ENCODE data around the gene GAGE10.
A peak's percentile ranks its signal among the peaks of the same experiment; 100 is the strongest.

GAGE10 gene, protein sequence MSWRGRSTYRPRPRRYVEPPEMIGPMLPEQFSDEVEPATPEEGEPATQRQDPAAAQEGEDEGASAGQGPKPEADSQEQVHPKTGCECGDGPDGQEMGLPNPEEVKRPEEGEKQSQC

DNA sequence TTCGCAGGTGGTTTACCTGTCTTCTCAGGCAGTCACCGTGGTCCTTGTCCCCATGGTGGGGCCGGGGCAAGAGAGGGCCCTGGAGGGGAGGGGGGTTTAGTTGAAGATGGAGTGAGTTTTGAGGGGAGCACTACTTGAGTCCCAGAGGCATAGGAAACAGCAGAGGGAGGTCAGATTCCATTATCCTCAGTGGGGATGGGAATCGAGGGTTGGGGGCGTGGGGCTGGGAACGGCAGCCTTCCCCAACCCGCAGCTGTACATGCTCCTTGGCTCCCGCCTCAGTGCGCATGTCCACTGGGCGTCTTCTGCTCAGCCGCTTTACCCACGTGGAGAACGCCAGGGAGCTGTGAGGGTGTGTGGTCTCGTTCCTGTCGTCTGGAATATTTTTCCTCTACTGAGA is at the start of gene GAGE10:
Gene GAGE10 (plus strand): TSS at position 301 of the 400 bp plus-strand sequence. CDS start 1,214 bp downstream, outside the sequence.
- no peak for DNase-seq

DNA sequence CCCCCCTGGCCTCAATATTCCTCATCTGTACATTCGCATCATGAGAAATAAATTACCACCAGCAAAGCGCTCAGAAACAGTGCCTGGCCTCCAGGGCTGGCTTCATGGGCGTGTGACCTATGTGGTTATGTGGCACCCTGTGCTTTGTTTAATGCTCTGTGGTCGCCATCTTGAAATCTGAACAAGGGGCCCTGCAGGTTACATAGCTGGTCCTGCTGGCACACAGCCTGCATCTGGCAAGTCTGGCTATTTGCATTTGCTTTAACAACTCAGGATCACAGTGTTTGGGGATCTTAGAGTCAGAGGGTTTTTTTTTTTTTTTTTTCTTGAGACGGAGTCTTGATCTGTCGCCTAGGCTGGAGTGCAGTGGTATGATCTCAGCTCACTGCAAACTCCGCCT is 48.8 kb upstream of the GAGE10 start:
- no peak for DNase-seq

- DNase-seq, result no peak
Measured at GRCh38 chrX:49256268-49256995, 47.0 kb upstream of the GAGE10 start.

DNA sequence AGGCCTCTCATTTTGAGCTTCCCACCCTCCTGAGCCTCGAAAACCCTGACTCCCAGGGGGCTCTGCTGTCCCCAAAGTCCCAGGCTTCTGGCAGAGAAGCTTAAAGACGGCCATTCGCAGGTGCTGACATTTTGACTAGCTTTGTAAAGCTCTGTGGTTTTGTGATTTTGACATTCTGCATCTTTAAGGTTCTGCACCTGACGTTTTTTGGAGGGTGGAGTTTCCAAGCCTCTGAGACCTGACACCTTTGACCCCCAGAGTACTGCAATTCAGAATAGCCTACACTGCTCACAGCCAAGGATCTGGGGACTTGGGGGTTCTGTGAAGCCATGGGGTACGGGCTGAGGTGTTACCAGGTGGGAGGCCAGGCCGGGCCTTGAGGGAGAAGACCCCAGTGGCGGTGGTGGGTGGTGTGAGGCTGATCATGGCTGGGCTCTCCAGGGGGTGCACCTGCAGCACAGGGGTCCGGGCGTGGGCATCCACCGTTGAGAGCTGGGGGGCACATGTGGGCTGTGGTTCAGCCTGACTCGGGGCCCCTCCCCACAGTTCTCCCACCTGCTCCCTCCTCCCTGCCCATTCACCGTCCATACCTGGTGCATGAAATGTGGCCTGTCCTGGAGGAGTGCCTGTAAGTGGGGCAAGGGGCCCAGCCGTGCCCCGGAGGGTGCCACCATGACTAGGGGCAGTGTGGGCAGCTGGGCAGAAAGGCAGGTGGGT is 46.2 kb upstream of the GAGE10 start:
- DNase-seq, result no peak

- no peak for DNase-seq
Measured at GRCh38 chrX:49257846-49258748, 45.3 kb upstream of the GAGE10 start.

DNA sequence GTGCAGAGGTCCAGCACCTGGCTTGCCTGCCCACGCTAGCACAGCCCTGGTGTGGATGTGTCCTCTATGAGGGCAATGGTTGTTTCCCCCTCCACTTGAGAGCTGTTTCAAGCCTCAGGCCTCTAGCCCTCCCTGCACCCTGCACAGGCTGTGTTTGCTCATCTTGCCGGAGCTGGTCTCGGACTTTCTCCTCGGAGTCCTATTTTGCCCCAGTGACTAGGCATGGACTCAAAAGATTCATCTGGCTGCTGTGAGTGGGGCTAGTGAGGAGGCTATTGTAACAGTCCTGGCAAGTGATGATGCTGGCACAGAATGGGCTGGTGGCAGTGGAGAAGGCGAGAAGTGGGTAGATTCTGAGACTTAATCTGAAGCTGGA is 44.7 kb upstream of the GAGE10 start:
- no peak for DNase-seq

GRCh38 chrX:49260221-49260985 is 43.0 kb upstream of the GAGE10 start:
- DNase-seq, result no peak

DNA sequence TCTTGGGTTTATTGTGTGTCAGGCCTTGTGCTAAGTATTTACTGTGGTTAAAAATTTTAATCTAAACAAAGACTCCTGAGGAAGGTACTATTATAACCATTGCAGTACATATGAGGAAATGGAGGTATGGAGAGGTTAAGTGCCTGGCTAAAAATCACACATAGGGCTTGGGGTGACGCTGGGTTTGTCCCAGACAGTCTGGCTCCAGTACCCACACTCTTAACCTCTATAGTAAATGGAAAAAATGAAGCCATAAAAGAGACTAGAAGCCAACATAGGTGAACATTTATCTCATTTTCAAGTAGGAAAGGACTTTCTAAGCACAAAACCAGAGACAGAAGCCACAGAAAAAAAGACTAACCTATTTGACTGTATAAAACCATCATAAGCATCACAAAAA is 40.8 kb upstream of the GAGE10 start:
- DNase-seq, result no peak

GRCh38 chrX:49263631-49264030 is 39.8 kb upstream of the GAGE10 start:
- DNase-seq, result no peak

GRCh38 chrX:49264460-49264859 is 39.0 kb upstream of the GAGE10 start, which contains the start of gene FOXP3:
FOXP3 (minus strand) TSS chrX:49264710; CDS start chrX:49258505, 6,205 bp downstream.
- no peak for DNase-seq

GRCh38 chrX:49266523-49267445 is 36.7 kb upstream of the GAGE10 start:
- no peak for DNase-seq

DNA sequence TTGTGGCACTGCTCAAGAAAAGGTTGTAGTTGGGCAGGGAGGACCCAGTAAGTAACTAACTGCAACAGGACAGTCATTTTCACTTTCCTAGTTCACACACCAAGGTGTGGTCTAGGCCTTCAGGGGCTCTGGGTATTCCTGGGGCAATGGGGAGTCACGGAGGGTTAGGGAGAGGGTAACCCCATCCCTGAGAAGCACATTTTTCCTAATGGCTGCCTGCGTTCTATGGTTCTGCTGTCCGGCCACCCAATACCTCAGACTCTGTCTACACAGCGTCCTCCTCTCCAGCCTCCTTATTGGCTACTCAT is 34.8 kb upstream of the GAGE10 start:
- no peak for DNase-seq

- DNase-seq, result peak; percentile 96
Measured at GRCh38 chrX:49269010-49269766, 34.3 kb upstream of the GAGE10 start.

DNA sequence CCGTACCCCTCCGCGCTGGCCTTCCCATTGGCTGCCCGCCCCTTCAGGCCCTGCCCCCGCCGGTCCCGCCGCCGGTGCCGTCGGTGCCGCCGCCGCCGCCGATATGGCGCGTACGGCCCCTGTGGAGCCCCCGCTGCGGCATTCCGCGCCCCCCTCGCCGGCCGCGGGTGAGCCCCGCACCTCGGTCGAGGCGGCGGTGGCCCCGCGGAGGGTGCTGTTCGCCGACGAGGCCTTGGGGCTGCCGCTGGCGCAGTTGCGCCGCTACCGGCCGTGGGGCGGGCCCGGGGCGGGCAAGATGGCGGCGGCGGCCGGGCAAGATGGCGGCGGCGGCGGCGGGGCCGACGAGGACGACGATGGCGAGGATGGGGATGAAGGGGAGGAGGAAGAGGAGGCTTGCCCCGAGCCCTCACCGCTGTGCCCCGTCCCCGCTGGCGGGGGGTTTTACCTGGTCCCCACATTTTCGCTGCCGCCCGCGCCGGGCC is 33.6 kb upstream of the GAGE10 start, which contains the start of gene PPP1R3F:
Gene PPP1R3F (plus strand): TSS at position 27 of the 482 bp plus-strand sequence. CDS start 77 bp downstream, at position 104.
- DNase-seq, result no peak

DNA sequence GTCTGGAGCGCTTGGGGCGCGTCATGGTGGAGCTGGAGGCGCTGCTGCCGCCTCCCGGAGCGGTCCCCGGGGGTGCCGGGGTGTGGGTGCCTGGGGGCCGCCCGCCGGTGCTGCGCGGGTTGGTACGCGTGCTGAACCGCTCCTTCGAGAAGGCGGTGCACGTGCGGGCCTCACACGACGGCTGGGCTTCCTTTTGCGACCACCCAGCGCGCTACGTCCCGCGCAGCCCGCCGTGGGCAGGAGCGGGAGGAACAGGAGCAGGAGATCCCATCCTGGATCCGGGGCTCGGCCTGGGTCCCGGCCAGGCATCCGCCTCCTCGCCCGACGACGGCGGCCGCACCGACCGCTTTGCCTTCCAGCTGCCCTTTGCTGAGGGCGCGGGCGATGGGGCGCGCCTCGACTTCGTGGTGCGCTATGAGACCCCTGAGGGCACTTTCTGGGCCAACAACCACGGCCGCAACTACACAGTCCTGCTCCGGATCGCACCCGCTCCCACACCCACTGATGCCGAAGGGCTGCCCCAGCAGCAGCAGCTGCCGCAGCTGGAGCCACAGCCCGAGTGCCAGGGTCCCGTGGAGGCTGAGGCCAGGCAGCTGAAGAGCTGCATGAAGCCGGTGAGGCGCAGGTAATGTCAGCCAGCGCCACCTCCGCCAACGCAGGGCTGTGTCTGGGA is 33.1 kb upstream of the GAGE10 start:
- DNase-seq, result no peak

DNA sequence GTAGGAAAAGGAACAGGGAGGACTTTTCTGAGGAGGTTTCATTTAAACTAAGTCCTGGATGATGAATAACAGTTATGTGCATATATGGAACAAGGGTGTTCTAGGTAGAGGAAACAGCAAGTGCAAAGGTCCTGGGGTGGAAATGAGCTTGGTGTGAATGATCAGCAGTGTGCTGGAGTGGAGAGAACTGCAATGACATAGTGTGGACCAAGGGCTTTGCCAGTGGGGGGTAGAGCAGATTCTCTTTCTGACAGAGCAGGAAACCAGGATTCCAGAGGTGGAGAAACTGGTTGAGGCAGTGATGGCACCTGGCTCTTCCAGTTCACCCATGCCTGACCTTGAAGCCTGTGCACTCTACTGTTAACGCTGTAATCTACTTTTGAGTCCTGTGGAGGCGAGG is 32.1 kb upstream of the GAGE10 start:
- DNase-seq, result no peak

GRCh38 chrX:49272421-49272820 is 31.0 kb upstream of the GAGE10 start:
- DNase-seq, result no peak

GRCh38 chrX:49273181-49273727 is 30.2 kb upstream of the GAGE10 start:
- DNase-seq, result no peak

- no peak for DNase-seq
Measured at GRCh38 chrX:49276207-49276606, 27.2 kb upstream of the GAGE10 start.
